T-helper 2 cell treated with Interferon-gamma antibody and Interleukin-4, amounts not matched to agents 5 μg/mL and 100 μg/mL, for 36 hours (primary cell): ENCODE data around the gene NOD2.

Experiments
- DNase-seq: peaks from one replicate; pipeline ENCODE4 v3.0.0; 2021; ENCODE audit warnings: low spot score
- H3K27ac Mint-ChIP-seq: one replicate; pipeline ENCODE4 v1.8.0; 2021; ENCODE audit warnings: mild to moderate bottlenecking, mixed read lengths
- H3K27me3 Mint-ChIP-seq: one replicate; pipeline ENCODE4 v1.8.0; 2021; ENCODE audit warnings: low read depth, mixed read lengths
- H3K36me3 Mint-ChIP-seq: one replicate; pipeline ENCODE4 v1.8.0; 2021; ENCODE audit warnings: low read depth, mixed read lengths
- H3K4me1 Mint-ChIP-seq: one replicate; pipeline ENCODE4 v1.8.0; 2021; ENCODE audit warnings: low read depth, mixed read lengths
- H3K4me3 Mint-ChIP-seq: one replicate; pipeline ENCODE4 v1.8.0; 2022; ENCODE audit warnings: mild to moderate bottlenecking, moderate library complexity, mixed read lengths
- H3K9me3 Mint-ChIP-seq: one replicate; pipeline ENCODE4 v1.8.0; 2021; ENCODE audit warnings: mixed read lengths

Gene NOD2

GRCh38 chr16:50709061-50709684 is 15.8 kb downstream of the NOD2 start:
- Mint-ChIP-seq H3K36me3 (peaks cover 36% of the 10 kb centered on the region), H3K27me3 (no peaks in the 10 kb centered on the region), H3K4me3 (peak overlapping the region; percentile 52), H3K9me3 (peaks cover 19% of the 10 kb centered on the region), H3K27ac (peak overlapping the region; percentile 64), H3K4me1 (peaks cover 36% of the 10 kb centered on the region)
- peak; percentile 24 for DNase-seq

GRCh38 chr16:50709980-50710379 is 16.6 kb downstream of the NOD2 start:
- H3K27ac Mint-ChIP-seq = peak overlapping the region; percentile 45
- H3K4me3 Mint-ChIP-seq = peak overlapping the region; percentile 50
- H3K36me3 Mint-ChIP-seq = peaks cover 29% of the 10 kb centered on the region

DNA sequence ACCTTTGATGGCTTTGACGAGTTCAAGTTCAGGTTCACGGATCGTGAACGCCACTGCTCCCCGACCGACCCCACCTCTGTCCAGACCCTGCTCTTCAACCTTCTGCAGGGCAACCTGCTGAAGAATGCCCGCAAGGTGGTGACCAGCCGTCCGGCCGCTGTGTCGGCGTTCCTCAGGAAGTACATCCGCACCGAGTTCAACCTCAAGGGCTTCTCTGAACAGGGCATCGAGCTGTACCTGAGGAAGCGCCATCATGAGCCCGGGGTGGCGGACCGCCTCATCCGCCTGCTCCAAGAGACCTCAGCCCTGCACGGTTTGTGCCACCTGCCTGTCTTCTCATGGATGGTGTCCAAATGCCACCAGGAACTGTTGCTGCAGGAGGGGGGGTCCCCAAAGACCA is 17.6 kb downstream of the NOD2 start:
- peaks cover 4% of the 10 kb centered on the region for H3K9me3 Mint-ChIP-seq
- DNase-seq = no peak
- H3K27ac Mint-ChIP-seq = no peak overlapping the region
- H3K27me3 Mint-ChIP-seq = no peaks in the 10 kb centered on the region
- peaks cover 31% of the 10 kb centered on the region for H3K4me1 Mint-ChIP-seq
- no peak overlapping the region for H3K4me3 Mint-ChIP-seq
- peaks cover 18% of the 10 kb centered on the region for H3K36me3 Mint-ChIP-seq

More at GRCh38 chr16:50709980-50710379, 16.6 kb downstream of the NOD2 start:
- no peaks in the 10 kb centered on the region for H3K27me3 Mint-ChIP-seq
- H3K4me1 Mint-ChIP-seq = peaks cover 36% of the 10 kb centered on the region
- peaks cover 14% of the 10 kb centered on the region for H3K9me3 Mint-ChIP-seq
- DNase-seq = no peak

- peaks cover 14% of the 10 kb centered on the region for H3K36me3 Mint-ChIP-seq
- no peaks in the 10 kb centered on the region for H3K9me3 Mint-ChIP-seq
- no peak overlapping the region for H3K27ac Mint-ChIP-seq
- H3K27me3 Mint-ChIP-seq = no peaks in the 10 kb centered on the region
- no peak for DNase-seq
- H3K4me3 Mint-ChIP-seq = no peak overlapping the region
- peaks cover 30% of the 10 kb centered on the region for H3K4me1 Mint-ChIP-seq
These were observed 18.6 kb downstream of the NOD2 start for GRCh38 chr16:50711862-50712559.

DNA sequence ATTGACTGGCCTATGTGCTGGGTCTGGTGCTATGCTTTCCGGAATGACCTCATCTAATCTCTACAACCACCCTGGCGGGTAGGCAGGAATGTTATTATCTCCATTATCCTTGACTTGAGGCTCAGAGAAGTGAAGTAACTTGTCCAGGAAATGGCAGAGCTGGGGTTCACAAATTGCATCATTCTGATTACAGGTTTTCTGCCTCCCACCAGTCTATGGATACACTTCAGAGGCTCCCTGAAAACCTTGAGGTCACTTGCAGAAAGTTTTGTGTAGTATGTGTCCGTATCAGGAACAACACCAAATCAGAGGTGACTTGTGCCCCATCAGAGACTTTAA is 19.1 kb downstream of the NOD2 start:
- no peak for DNase-seq
- Mint-ChIP-seq H3K4me3 (no peak overlapping the region), H3K27me3 (no peaks in the 10 kb centered on the region), H3K9me3 (no peaks in the 10 kb centered on the region), H3K27ac (no peak overlapping the region), H3K36me3 (peaks cover 11% of the 10 kb centered on the region), H3K4me1 (peaks cover 29% of the 10 kb centered on the region)

DNA sequence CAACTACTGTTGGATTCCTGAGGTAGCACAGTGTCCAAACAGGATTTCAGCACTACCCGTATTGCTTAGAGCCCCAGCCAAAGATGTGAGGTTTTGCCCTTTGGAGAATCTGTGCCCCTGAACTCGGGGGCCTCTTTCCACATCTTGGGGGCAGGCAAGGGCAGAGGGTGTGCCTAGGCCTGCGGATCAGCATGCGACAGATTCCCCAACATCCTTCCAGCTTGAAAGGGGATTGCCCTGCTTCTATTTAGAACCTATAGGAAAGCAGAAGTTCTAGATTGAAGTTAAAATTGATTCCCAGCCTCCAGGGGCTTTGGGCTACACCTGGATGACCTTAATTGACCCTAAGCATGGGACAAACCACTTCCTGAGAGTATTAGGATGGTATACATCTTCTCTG is 19.6 kb downstream of the NOD2 start:
- no peak overlapping the region for H3K27ac Mint-ChIP-seq
- DNase-seq = no peak
- peaks cover 29% of the 10 kb centered on the region for H3K4me1 Mint-ChIP-seq
- no peaks in the 10 kb centered on the region for H3K9me3 Mint-ChIP-seq
- H3K27me3 Mint-ChIP-seq = no peaks in the 10 kb centered on the region
- H3K36me3 Mint-ChIP-seq = peaks cover 9% of the 10 kb centered on the region
- H3K4me3 Mint-ChIP-seq = no peak overlapping the region

GRCh38 chr16:50717091-50717490 is 23.7 kb downstream of the NOD2 start:
- peaks cover 12% of the 10 kb centered on the region for H3K36me3 Mint-ChIP-seq
- H3K27ac Mint-ChIP-seq = no peak overlapping the region
- no peaks in the 10 kb centered on the region for H3K27me3 Mint-ChIP-seq

GRCh38 chr16:50717494-50717893 is 24.1 kb downstream of the NOD2 start:
- Mint-ChIP-seq H3K9me3 (peaks cover 5% of the 10 kb centered on the region), H3K27ac (no peak overlapping the region), H3K4me1 (peaks cover 29% of the 10 kb centered on the region), H3K4me3 (no peak overlapping the region), H3K36me3 (peaks cover 14% of the 10 kb centered on the region), H3K27me3 (no peaks in the 10 kb centered on the region)
- no peak for DNase-seq

More at GRCh38 chr16:50717091-50717490, 23.7 kb downstream of the NOD2 start:
- no peak for DNase-seq
- no peak overlapping the region for H3K4me3 Mint-ChIP-seq
- H3K4me1 Mint-ChIP-seq = peaks cover 29% of the 10 kb centered on the region
- H3K9me3 Mint-ChIP-seq = peaks cover 3% of the 10 kb centered on the region

DNA sequence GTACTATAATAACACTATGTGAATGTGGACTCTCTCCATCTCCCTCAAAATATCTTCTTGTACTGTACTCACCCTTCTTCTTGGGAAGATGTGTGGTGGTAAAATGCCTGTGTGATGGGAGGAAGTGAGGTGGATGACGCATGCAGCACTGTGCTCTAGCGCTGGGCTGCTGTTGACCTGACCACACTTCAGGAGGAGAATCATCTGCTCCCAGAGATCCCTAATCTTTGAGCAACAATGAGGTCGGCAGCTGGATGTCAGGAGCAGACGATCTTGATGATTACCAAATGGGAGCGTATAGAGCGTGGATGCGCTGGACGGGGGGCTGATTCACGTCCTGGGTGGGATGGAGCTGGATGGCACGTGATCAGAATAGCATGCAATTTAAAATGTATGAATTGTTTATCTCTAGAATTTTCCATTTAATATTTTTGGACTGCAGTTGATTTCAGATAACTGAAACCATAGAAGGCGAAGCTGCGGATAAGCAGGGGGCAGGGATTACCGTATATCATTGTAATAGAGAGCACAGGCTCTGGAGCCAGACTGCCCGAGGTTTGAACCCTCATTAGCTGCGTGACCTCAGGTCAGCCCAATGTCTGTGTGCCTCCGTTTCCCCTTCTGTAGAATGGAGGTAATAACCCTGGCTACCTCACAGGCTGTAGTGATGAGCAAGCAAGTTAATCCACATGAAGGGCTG is 24.8 kb downstream of the NOD2 start:
- Mint-ChIP-seq H3K4me1 (peaks cover 30% of the 10 kb centered on the region), H3K4me3 (no peak overlapping the region), H3K36me3 (peaks cover 20% of the 10 kb centered on the region), H3K27me3 (no peaks in the 10 kb centered on the region), H3K27ac (peak overlapping the region; percentile 5), H3K9me3 (peaks cover 12% of the 10 kb centered on the region)
- DNase-seq = no peak

DNA sequence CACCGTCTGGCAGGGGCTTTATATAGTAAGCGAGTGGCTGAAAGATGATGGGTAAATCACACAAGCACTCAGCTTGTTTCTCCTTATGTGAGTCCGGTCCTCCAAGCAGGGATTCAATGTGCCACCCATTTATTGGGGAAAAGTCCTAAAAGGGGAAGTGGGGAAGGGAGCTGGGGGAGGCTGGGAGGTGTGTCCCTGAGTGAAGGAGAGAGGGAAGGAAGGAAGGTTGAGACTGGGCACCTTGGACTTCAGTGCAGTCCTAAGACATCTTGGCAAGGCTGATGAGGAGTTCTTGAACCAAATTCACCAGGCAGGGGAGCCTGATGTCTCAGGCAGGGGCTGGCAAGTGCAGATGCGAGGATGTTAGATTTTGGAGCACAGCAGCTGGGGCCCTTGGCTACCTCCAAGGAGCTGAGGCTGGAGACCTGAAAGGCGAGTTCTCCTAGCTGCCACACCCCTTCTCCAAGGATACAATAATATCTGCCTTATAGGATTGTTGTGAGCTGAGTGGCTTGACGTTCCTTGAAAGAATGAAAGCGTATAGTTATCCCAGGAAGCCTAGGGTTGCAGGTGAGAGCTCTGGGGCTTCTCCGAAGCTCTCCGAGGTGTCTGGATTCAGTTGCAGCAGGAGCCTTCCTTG is 25.5 kb downstream of the NOD2 start:
- peaks cover 30% of the 10 kb centered on the region for H3K4me1 Mint-ChIP-seq
- peaks cover 27% of the 10 kb centered on the region for H3K36me3 Mint-ChIP-seq
- no peak for DNase-seq
- no peaks in the 10 kb centered on the region for H3K27me3 Mint-ChIP-seq
- H3K27ac Mint-ChIP-seq = peak overlapping the region; percentile 32
- peaks cover 19% of the 10 kb centered on the region for H3K9me3 Mint-ChIP-seq
- H3K4me3 Mint-ChIP-seq = no peak overlapping the region

DNA sequence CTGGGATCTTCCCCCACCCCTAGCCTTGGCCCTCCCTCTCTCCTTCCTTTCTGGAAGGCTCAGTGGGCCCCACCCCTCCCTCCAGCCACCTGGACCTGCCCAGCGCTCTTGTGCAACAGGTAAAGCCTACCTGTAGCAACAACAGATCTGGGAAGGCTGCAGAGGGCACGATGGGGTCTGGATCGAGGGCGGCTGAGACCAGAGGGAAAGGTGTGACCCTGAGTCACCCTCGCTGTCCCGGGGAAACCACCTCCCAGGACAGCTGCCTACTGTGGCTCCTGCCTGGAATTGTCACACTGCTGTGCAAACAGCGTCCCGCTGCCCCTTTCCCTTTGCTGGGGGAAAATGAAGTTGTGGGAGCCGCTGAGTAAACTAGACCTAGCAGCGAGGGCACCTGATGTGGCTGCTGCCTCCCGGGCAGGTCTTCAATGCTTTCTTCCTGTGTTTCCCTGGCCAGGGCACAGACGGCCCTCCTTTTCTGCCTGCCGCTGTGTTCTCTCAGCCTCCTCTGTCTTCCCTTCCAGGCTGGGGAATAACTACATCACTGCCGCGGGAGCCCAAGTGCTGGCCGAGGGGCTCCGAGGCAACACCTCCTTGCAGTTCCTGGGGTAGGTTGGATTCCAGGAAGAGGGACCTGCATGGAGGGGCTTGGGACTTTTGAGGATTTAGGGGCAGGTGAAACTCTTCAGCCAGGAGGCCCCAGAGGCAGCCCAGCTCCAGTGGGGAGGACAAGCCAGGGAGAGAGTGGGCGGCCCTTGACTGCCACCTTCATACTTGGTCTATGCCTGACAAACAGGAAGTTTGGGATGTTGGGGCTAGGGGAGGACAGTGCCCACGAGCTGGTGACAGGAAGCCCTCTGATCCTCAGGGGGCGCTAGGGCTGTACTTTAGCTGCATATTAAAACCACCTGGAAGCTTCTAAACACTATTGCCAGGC is 26.3 kb downstream of the NOD2 start:
- Mint-ChIP-seq H3K27me3 (no peaks in the 10 kb centered on the region), H3K36me3 (peaks cover 34% of the 10 kb centered on the region), H3K4me1 (peaks cover 37% of the 10 kb centered on the region), H3K4me3 (no peak overlapping the region), H3K9me3 (peaks cover 27% of the 10 kb centered on the region), H3K27ac (peak overlapping the region; percentile 55)
- no peak for DNase-seq

DNA sequence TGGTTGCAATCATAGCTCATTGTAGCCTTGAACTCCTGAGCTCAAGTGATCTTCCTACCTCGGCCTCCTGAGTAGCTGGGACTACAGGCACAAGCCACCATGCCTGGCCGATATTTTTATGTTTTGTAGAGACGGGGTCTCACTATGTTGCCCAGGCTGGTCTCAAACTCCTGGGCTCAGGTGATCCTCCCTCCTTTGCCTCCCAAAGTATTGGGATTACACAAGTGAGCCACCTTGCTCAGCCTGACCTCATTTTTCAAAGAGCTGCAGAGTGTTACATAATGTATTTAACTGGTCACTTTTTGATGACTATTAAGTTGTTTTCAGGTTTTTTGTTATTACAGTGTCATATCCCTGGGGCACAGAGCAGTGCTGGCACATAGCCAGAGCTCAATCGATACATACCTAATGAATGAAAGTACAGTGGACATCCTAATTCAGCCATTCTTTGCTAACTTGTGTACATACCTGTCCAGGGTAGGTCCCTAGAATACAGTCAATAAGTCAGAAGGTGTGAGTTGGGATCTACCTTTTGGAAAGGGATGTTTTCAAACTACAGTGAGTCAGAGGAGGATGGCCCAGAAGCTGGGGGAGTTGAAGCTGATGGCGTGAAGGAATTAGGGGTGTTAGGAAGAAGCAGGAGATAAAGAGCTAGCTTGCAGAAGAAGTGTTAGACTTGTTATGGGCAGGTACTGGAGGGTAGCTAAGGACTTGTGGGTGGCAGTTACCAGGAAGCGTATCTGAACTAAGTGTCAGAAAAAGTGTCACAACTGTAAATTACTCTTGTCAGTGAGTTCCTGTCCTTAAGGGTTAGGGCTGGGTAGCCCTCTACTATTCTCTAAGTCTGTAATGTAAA is 28.4 kb downstream of the NOD2 start:
- Mint-ChIP-seq H3K27me3 (no peaks in the 10 kb centered on the region), H3K9me3 (peaks cover 31% of the 10 kb centered on the region), H3K27ac (peak overlapping the region; percentile 34), H3K36me3 (peaks cover 49% of the 10 kb centered on the region), H3K4me3 (no peak overlapping the region), H3K4me1 (peaks cover 37% of the 10 kb centered on the region)
- DNase-seq = no peak

GRCh38 chr16:50722405-50722737 is 29.0 kb downstream of the NOD2 start:
- Mint-ChIP-seq H3K36me3 (peaks cover 51% of the 10 kb centered on the region), H3K4me3 (no peak overlapping the region), H3K9me3 (peaks cover 31% of the 10 kb centered on the region), H3K4me1 (peaks cover 33% of the 10 kb centered on the region), H3K27ac (no peak overlapping the region), H3K27me3 (no peaks in the 10 kb centered on the region)
- DNase-seq = no peak
